Suprapubic skin (tissue), 3 donors: ENCODE results near the gene MPZL2.

Source experiments
- EP300 ChIP-seq: sonication (generic); formaldehyde crosslinking; IDR thresholded peaks from one replicate; pipeline ENCODE4 v1.6.1; 2017; ENCODE audit warnings: antibody characterized with exemption
- TF ChIP-seq, protein P1 (sequence below), 2 donors: fragments of 200-600 bp in 1 of 2; fragments of 450-650 bp in 1 of 2; sonication (generic) in 1 of 2; IDR thresholded peaks; one replicate each; pipeline ENCODE4 v1.5.1; 2016 to 2019; ENCODE audit warnings: antibody characterized with exemption in 2 of 2, mild to moderate bottlenecking in 1 of 2, moderate library complexity in 1 of 2

- TF ChIP-seq, protein P1, sequence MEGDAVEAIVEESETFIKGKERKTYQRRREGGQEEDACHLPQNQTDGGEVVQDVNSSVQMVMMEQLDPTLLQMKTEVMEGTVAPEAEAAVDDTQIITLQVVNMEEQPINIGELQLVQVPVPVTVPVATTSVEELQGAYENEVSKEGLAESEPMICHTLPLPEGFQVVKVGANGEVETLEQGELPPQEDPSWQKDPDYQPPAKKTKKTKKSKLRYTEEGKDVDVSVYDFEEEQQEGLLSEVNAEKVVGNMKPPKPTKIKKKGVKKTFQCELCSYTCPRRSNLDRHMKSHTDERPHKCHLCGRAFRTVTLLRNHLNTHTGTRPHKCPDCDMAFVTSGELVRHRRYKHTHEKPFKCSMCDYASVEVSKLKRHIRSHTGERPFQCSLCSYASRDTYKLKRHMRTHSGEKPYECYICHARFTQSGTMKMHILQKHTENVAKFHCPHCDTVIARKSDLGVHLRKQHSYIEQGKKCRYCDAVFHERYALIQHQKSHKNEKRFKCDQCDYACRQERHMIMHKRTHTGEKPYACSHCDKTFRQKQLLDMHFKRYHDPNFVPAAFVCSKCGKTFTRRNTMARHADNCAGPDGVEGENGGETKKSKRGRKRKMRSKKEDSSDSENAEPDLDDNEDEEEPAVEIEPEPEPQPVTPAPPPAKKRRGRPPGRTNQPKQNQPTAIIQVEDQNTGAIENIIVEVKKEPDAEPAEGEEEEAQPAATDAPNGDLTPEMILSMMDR (IDR thresholded peaks at IDR 0.05): no peak
- no peak for TF ChIP-seq EP300
These were observed 12.3 kb upstream of the MPZL2 start for GRCh38 chr11:118276422-118276821.
